Psoas muscle (tissue), 8 donors: ENCODE measurements around the gene ARFGAP1. TPM values are rescaled to one million over a fixed set of nuclear protein-coding genes. Genes with fewer than 3 reads are reported as not detected.

ENCODE experiments used
- ATAC-seq, 4 donors: fragments of 200-7000 bp; cut with Tn5 transposase; one replicate each; pipeline ENCODE4 v1.9.1; 2020; ENCODE audit warnings: moderate library complexity in 3 of 4, mild to moderate bottlenecking in 2 of 4
- DNase-seq, 2 donors: peaks; one replicate each; pipeline ENCODE4 v3.0.0-alpha.2; 2020
- H3K27ac ChIP-seq: fragments of 200-600 bp; one replicate; pipeline ENCODE4 v1.8.0; 2022
- H3K27me3 ChIP-seq, 3 donors: fragments of 200-600 bp in 1 of 3; one replicate each; pipeline versions ENCODE4 v1.6.1 to v1.8.0; 2013 to 2022; ENCODE audit warnings: low read length in 2 of 3, mild to moderate bottlenecking in 2 of 3, moderate library complexity in 1 of 3; ENCODE audit not compliant: insufficient read depth in 3 of 3
- H3K36me3 ChIP-seq, 2 donors: fragments of 200-600 bp in 1 of 2; one replicate each; pipeline versions ENCODE4 v1.6.1 to v1.8.0; 2013 to 2022; ENCODE audit warnings: low read depth in 1 of 2, mild to moderate bottlenecking in 1 of 2, moderate library complexity in 1 of 2; ENCODE audit not compliant: insufficient read depth in 1 of 2
- H3K4me1 ChIP-seq: fragments of 200-600 bp; one replicate; pipeline ENCODE4 v1.8.0; 2022
- H3K4me3 ChIP-seq: fragments of 200-600 bp; one replicate; pipeline ENCODE4 v1.8.0; 2022; ENCODE audit warnings: mild to moderate bottlenecking
- H3K9me3 ChIP-seq: fragments of 200-600 bp; one replicate; pipeline ENCODE4 v1.8.0; 2022
- CTCF ChIP-seq: fragments of 200-600 bp; IDR thresholded peaks from one replicate; pipeline ENCODE4 v1.8.0; 2022; ENCODE audit warnings: antibody characterized with exemption
- WGBS, 3 donors: extraction: QIAGEN DNeasy Blood & Tissue Kit; methylation state at CpG; one replicate each; pipeline versions ENCODE4 v1.1.6 to v1.1.7; 2013; 5-methylcytosine and 5-hydroxymethylcytosine counted together
- intact Hi-C, 2 donors: fragments of 100-400 bp; cut with DNase I; formaldehyde crosslinking; loops; one replicate each; pipeline versions ENCODE4 v1.11.0 to v1.14.2; 2022
- polyA plus RNA-seq, 3 donors: library from polyadenylated mRNA; stranded (reverse); fragments of 200-250 nt; gene quantifications; one replicate each; pipeline ENCODE4 v1.2.3, GENCODE V29; 2013
- total RNA-seq, 4 donors: library from RNA; stranded (reverse); fragmentation: NEBNext Ultra II Directional in 2 of 4; extraction: Animal tissue kit (Norgen Biotek cat#: 25700) in 2 of 4; gene quantifications; one replicate each; pipeline versions ENCODE4 v1.2.1 to v1.2.4, GENCODE V29; 2021 to 2023
- donor health status: healthy with polysubstance abuse.
- donor health status: DM: no; HTN: no; CAD: no; lungs with moderate emphysema.
- donor health status: Bipolar disorder and iron deficiency.
- donor health status: healthy.
- donor health status: DM: yes; HTN: yes; CAD: no.
- donor health status: DM: no; HTN: no; CAD: no.
- donor health status: DM: no; HTN: no; CAD: no.
- donor health status: DM: yes; HTN: yes; CAD: no.

The ARFGAP1 gene
- total and polyA plus RNA-seq, 7 donors = 19.9 to 42.2 (median 26.8) TPM

GRCh38 chr20:63308218-63308911, 35.8 kb downstream of the ARFGAP1 start:
- intact Hi-C loops = loop anchor here in 1 of 2 donors (5.0 kb wide), 1 partner anchor 74 kb away; no protein-coding TSS in a partner anchor
- 41 to 62% (median 45%) methylated on average over 28 to 30 of the region's 30 CpGs for WGBS, 3 donors
- Histone ChIP-seq H3K27me3 (peaks cover 0 to 56% (median 8%) of the 10 kb centered on the region in 3 donors), H3K4me3 (no peak overlapping the region), H3K27ac (no peak overlapping the region), H3K9me3 (no peaks in the 10 kb centered on the region), H3K4me1 (no peaks in the 10 kb centered on the region), H3K36me3 (no peaks in the 10 kb centered on the region)
- DNase-seq (no peak), ATAC-seq (no peak)
- TF ChIP-seq CTCF = no peak

GRCh38 chr20:63309261-63310071, 36.9 kb downstream of the ARFGAP1 start:
- H3K27me3 ChIP-seq = peaks cover 0 to 59% (median 8%) of the 10 kb centered on the region in 3 donors
- no peaks in the 10 kb centered on the region for H3K4me1 ChIP-seq
- H3K27ac ChIP-seq = no peak overlapping the region
- TF ChIP-seq CTCF = peak; percentile 80
- DNase-seq = peak in 1 of 2 donors; percentile 48
- no peak overlapping the region for H3K4me3 ChIP-seq
- ATAC-seq = peak; percentile 65 to 79 (median 70)
- H3K9me3 ChIP-seq = no peaks in the 10 kb centered on the region
- H3K36me3 ChIP-seq = no peaks in the 10 kb centered on the region
- 17 to 20% (median 20%) methylated on average over 33 to 35 of the region's 35 CpGs for WGBS, 3 donors
- intact Hi-C loops = loop anchor here (1.0 to 5.0 kb wide), 2 partner anchors 72 to 73 kb away; no protein-coding TSS in a partner anchor

GRCh38 chr20:63310265-63310991, 37.8 kb downstream of the ARFGAP1 start:
- TF ChIP-seq CTCF = no peak
- 76 to 82% (median 79%) methylated on average over 20 of the region's 20 CpGs for WGBS, 3 donors
- Histone ChIP-seq H3K4me1 (no peaks in the 10 kb centered on the region), H3K27me3 (peaks cover 0 to 59% (median 11%) of the 10 kb centered on the region in 3 donors), H3K4me3 (no peak overlapping the region), H3K27ac (no peak overlapping the region), H3K36me3 (no peaks in the 10 kb centered on the region), H3K9me3 (no peaks in the 10 kb centered on the region)
- intact Hi-C loops = no loop called here
- peak in 1 of 2 donors; percentile 9 for DNase-seq
- no peak for ATAC-seq

- Histone ChIP-seq H3K4me1 (no peaks in the 10 kb centered on the region), H3K36me3 (no peaks in the 10 kb centered on the region), H3K27ac (no peak overlapping the region), H3K4me3 (no peak overlapping the region), H3K27me3 (peaks cover 0 to 57% (median 10%) of the 10 kb centered on the region in 3 donors), H3K9me3 (no peaks in the 10 kb centered on the region)
- ATAC-seq = no peak
- DNase-seq = peak in 1 of 2 donors; percentile 8
- intact Hi-C loops = no loop called here
- no peak for TF ChIP-seq CTCF
- WGBS, 3 donors = 89 to 93% (median 92%) methylated on average over 21 to 29 of the region's 29 CpGs
Measured at GRCh38 chr20:63311186-63311832, 38.7 kb downstream of the ARFGAP1 start.
